CD4-positive, CD25-positive, alpha-beta regulatory T cell (primary cell): ENCODE data around the gene PTBP1. TPM values are rescaled to one million over a fixed set of nuclear protein-coding genes. Genes with fewer than 3 reads are reported as not detected.
"Not testable (repeated sequence)": the region's sequence is repeated elsewhere in the genome, so short reads cannot be mapped to it uniquely, and the experiment has no call there.

Experiments used
- ATAC-seq, 2 donors: fragments of 150-1000 bp; cut with Tn5 transposase; one replicate each; pipeline ENCODE4 v1.10.0; 2021; ENCODE audit warnings: low read depth in 2 of 2, moderate number of reproducible peaks in 2 of 2, moderate library complexity in 1 of 2
- DNase-seq, 3 donors: peaks; one replicate each; pipeline versions ENCODE4 v3.0.0 to v3.0.0-alpha.2; 2012 to 2022; ENCODE audit warnings: mixed read lengths in 1 of 3
- H3K27ac ChIP-seq: one replicate; pipeline ENCODE4 v1.7.0; 2013; ENCODE audit warnings: mild to moderate bottlenecking, low read length; ENCODE audit not compliant: insufficient read depth, poor library complexity, severe bottlenecking
- H3K27me3 ChIP-seq: one replicate; pipeline ENCODE4 v1.7.0; 2013; ENCODE audit warnings: low read length; ENCODE audit not compliant: control insufficient read depth, insufficient read depth
- H3K36me3 ChIP-seq: one replicate; pipeline ENCODE4 v1.7.0; 2013; ENCODE audit warnings: mild to moderate bottlenecking, low read length, moderate library complexity; ENCODE audit not compliant: control insufficient read depth, insufficient read depth
- H3K4me1 ChIP-seq: 2 replicates; pipeline ENCODE4 v1.7.0; 2013; ENCODE audit warnings: mild to moderate bottlenecking, low read length; ENCODE audit not compliant: insufficient read depth, control insufficient read depth, poor library complexity, severe bottlenecking
- H3K4me3 ChIP-seq: one replicate; pipeline ENCODE4 v1.7.0; 2013; ENCODE audit warnings: low read depth, mild to moderate bottlenecking, low read length, moderate library complexity
- H3K9me3 ChIP-seq, 2 experiments: 1 replicate in 1 of 2; 2 replicates in 1 of 2; pipeline ENCODE4 v1.7.0; 2013; ENCODE audit warnings: low read length in 2 of 2, mild to moderate bottlenecking in 1 of 2, moderate library complexity in 1 of 2; ENCODE audit not compliant: control insufficient read depth in 2 of 2
- H3K27ac Mint-ChIP-seq, 3 donors: one replicate each; pipeline ENCODE4 v1.8.0; 2020 to 2022; ENCODE audit warnings: mild to moderate bottlenecking in 3 of 3, mixed read lengths in 3 of 3, moderate library complexity in 2 of 3
- H3K27me3 Mint-ChIP-seq: one replicate; pipeline ENCODE4 v1.8.0; 2022; ENCODE audit warnings: mild to moderate bottlenecking, mixed read lengths
- H3K36me3 Mint-ChIP-seq: one replicate; pipeline ENCODE4 v1.8.0; 2020; ENCODE audit warnings: mixed read lengths
- H3K4me1 Mint-ChIP-seq, 4 donors: one replicate each; pipeline ENCODE4 v1.8.0; 2020 to 2022; ENCODE audit warnings: mixed read lengths in 4 of 4, mild to moderate bottlenecking in 1 of 4
- H3K4me3 Mint-ChIP-seq, 4 donors: one replicate each; pipeline ENCODE4 v1.8.0; 2020 to 2022; ENCODE audit warnings: mild to moderate bottlenecking in 4 of 4, mixed read lengths in 4 of 4, moderate library complexity in 3 of 4
- H3K9me3 Mint-ChIP-seq, 7 donors: one replicate each; pipeline ENCODE4 v1.8.0; 2020 to 2022; ENCODE audit warnings: mixed read lengths in 7 of 7, mild to moderate bottlenecking in 3 of 7, moderate library complexity in 2 of 7
- polyA plus RNA-seq, 4 donors: library from polyadenylated mRNA; unstranded; fragments of 300-500 nt; fragmentation: Illumina TruSeq; gene quantifications; one replicate each; pipeline ENCODE4 v1.2.3, GENCODE V29; 2021
- total RNA-seq: library from RNA; stranded (reverse); gene quantifications from one replicate; pipeline ENCODE4 v1.2.3, GENCODE V29; 2022

Gene PTBP1
- total and polyA plus RNA-seq, 5 donors from 2014 or later: 108 to 308 (median 132) TPM

DNA sequence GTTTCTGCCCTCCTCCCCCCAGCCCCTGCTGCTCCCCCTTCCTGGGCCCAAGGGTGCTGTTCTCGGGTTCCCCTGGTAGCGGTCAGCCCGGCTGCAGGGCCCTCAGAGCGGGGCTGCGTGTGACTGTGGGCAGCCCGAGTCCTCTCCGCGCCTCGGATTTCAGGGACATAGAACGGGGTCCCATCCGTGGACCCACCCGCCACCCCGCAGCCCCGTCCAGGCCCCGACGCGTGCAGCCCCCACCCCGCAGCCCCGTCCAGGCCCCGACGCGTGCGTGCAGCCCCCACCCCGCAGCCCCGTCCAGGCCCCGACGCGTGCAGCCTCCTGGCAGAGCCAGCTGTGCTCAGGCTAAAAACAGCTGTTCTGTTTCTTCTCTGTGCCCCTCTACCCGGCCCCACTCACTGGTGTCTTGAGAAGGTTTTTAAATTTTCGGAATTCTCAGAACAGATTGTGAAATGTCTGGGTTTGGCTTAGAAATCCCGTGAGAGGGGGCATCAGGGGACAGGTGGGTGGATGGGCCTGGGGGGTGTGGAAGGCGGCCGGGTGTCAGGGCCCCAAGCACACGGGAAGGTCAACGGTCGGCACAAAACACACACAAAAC lies 38.1 kb downstream of the PTBP1 start:
- no peaks in the 10 kb centered on the region for H3K36me3 ChIP-seq
- H3K4me3 ChIP-seq: no peak overlapping the region
- H3K4me1 ChIP-seq: no peaks in the 10 kb centered on the region
- no peaks in the 10 kb centered on the region for H3K27me3 ChIP-seq
- Mint-ChIP-seq H3K4me1 (peaks cover 0 to 3% (median 2%) of the 10 kb centered on the region in 4 donors), H3K27me3 (peaks cover 21% of the 10 kb centered on the region), H3K36me3 (no peaks in the 10 kb centered on the region), H3K9me3 (peaks cover 0 to 1% (median 0%) of the 10 kb centered on the region in 7 donors), H3K4me3 (peak overlapping the region in 1 of 4 donors; percentile 21), H3K27ac (no peak overlapping the region)
- no peak overlapping the region for H3K27ac ChIP-seq
- H3K9me3 ChIP-seq: no peaks in the 10 kb centered on the region
- no peak for DNase-seq
- no peak for ATAC-seq

GRCh38 chr19:840519-841206 lies 43.4 kb downstream of the PTBP1 start, which contains the start of gene PRTN3:
Gene PRTN3 (plus strand): TSS chr19:840999. CDS start chr19:841009, 10 bp downstream.
- no peak within 1 kb of the TSS for H3K4me3 ChIP-seq
- peaks cover 37% of the 10 kb centered on the region for H3K27me3 Mint-ChIP-seq
- H3K27me3 ChIP-seq: peaks cover 2% of the 10 kb centered on the region
- peaks cover 0 to 3% (median 0%) of the 10 kb centered on the region in 7 donors for H3K9me3 Mint-ChIP-seq
- no peak within 1 kb of the TSS for H3K27ac Mint-ChIP-seq
- no peak for DNase-seq
- H3K36me3 Mint-ChIP-seq: no peaks in the 10 kb centered on the region
- H3K36me3 ChIP-seq: no peaks in the 10 kb centered on the region
- H3K27ac ChIP-seq: no peak within 1 kb of the TSS
- peaks cover 13% of the 10 kb centered on the region for H3K4me1 ChIP-seq
- peaks cover 0 to 12% (median 2%) of the 10 kb centered on the region in 4 donors for H3K4me1 Mint-ChIP-seq
- ATAC-seq: no peak
- no peaks in the 10 kb centered on the region for H3K9me3 ChIP-seq
- peak within 1 kb of the TSS in 1 of 4 donors; percentile 58 for H3K4me3 Mint-ChIP-seq

DNA sequence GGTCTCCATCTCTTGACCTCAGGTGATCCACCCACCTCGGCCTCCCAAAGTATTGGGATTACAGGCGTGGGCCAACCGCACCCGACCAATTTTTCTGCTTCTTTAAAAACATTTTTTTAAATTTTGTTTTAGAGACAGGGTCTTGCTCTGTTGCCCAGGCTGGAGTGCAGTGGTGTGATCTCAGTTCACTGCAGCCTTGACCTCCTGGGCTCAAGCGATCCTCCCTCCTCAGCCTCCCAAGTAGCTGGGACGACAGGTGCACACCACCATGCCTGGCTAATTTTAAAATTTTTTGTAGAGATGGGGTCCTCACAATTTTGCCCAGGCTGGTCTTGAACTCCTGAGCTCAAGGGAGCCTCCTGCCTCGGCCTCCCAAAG lies 45.5 kb downstream of the PTBP1 start:
- not testable (repeated sequence) for H3K9me3 Mint-ChIP-seq, H3K27me3 ChIP-seq, H3K36me3 Mint-ChIP-seq, H3K36me3 ChIP-seq, H3K27ac ChIP-seq, DNase-seq, H3K9me3 ChIP-seq, ATAC-seq, H3K4me3 ChIP-seq, H3K4me1 Mint-ChIP-seq, H3K27ac Mint-ChIP-seq
- H3K27me3 Mint-ChIP-seq: peaks cover 47% of the 10 kb centered on the region
- H3K4me1 ChIP-seq: peaks cover 13% of the 10 kb centered on the region
- H3K4me3 Mint-ChIP-seq: peak overlapping the region in 1 of 4 donors; percentile 57

- DNase-seq (no peak), ATAC-seq (no peak)
- Histone ChIP-seq H3K4me3 (no peak overlapping the region), H3K9me3 (no peaks in the 10 kb centered on the region), H3K27ac (no peak overlapping the region), H3K4me1 (peaks cover 13% of the 10 kb centered on the region), H3K36me3 (no peaks in the 10 kb centered on the region), H3K27me3 (peaks cover 2% of the 10 kb centered on the region)
- H3K36me3 Mint-ChIP-seq: no peaks in the 10 kb centered on the region
- peaks cover 0 to 9% (median 0%) of the 10 kb centered on the region in 4 donors for H3K4me1 Mint-ChIP-seq
- no peak overlapping the region for H3K27ac Mint-ChIP-seq
- peak overlapping the region in 1 of 4 donors; percentile 57 for H3K4me3 Mint-ChIP-seq
- H3K27me3 Mint-ChIP-seq: peaks cover 50% of the 10 kb centered on the region
- peaks cover 0 to 3% (median 0%) of the 10 kb centered on the region in 7 donors for H3K9me3 Mint-ChIP-seq
Measured at GRCh38 chr19:843180-843835, 46.1 kb downstream of the PTBP1 start.

- Mint-ChIP-seq H3K27ac (peak overlapping the region in 1 of 3 donors; percentile 75), H3K4me1 (peaks cover 0 to 9% (median 0%) of the 10 kb centered on the region in 4 donors), H3K9me3 (peaks cover 0 to 3% (median 0%) of the 10 kb centered on the region in 7 donors), H3K4me3 (peak overlapping the region in 1 of 4 donors; percentile 52), H3K36me3 (no peaks in the 10 kb centered on the region), H3K27me3 (peaks cover 49% of the 10 kb centered on the region)
- Histone ChIP-seq H3K9me3 (no peaks in the 10 kb centered on the region), H3K27ac (no peak overlapping the region), H3K4me3 (no peak overlapping the region), H3K27me3 (peaks cover 2% of the 10 kb centered on the region), H3K36me3 (no peaks in the 10 kb centered on the region), H3K4me1 (peaks cover 13% of the 10 kb centered on the region)
- ATAC-seq (no peak), DNase-seq (no peak)
Measured at GRCh38 chr19:843836-844545, 46.7 kb downstream of the PTBP1 start.

DNA sequence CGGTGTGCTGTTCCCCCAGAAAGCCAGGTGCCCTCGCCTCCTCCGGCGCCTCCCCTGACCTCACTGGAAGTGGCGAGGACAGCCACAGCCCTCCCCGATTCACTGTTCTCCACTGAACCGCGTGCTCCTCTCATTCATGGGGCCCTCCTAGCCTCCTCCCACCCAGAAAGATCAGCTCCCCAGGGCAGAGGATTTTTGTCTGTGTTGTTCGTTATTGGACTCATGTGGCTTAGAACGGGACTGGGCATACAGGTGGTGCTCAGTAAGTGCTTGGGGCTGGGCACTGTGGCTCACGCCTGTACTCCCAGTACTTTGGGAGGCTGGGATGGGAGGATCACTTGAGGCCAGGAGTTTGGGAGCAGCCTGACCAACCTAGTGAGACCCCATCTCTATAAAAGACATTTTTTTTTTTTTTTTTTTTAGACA lies 47.3 kb downstream of the PTBP1 start:
- Histone ChIP-seq H3K27ac (no peak overlapping the region), H3K36me3 (no peaks in the 10 kb centered on the region), H3K4me3 (no peak overlapping the region), H3K4me1 (peaks cover 13% of the 10 kb centered on the region), H3K27me3 (peaks cover 2% of the 10 kb centered on the region), H3K9me3 (no peaks in the 10 kb centered on the region)
- ATAC-seq (no peak), DNase-seq (no peak)
- Mint-ChIP-seq H3K4me1 (peaks cover 0 to 9% (median 0%) of the 10 kb centered on the region in 4 donors), H3K4me3 (peak overlapping the region in 1 of 4 donors; percentile 52), H3K9me3 (peaks cover 0 to 3% (median 0%) of the 10 kb centered on the region in 7 donors), H3K27ac (peak overlapping the region in 1 of 3 donors; percentile 75), H3K27me3 (peaks cover 45% of the 10 kb centered on the region), H3K36me3 (no peaks in the 10 kb centered on the region)

- ATAC-seq (no peak), DNase-seq (no peak)
- no peak overlapping the region for H3K4me3 ChIP-seq
- peaks cover 0 to 3% (median 0%) of the 10 kb centered on the region in 7 donors for H3K9me3 Mint-ChIP-seq
- H3K27me3 Mint-ChIP-seq: peaks cover 45% of the 10 kb centered on the region
- peaks cover 13% of the 10 kb centered on the region for H3K4me1 ChIP-seq
- peaks cover 2% of the 10 kb centered on the region for H3K27me3 ChIP-seq
- H3K9me3 ChIP-seq: no peaks in the 10 kb centered on the region
- H3K27ac Mint-ChIP-seq: no peak overlapping the region
- H3K4me1 Mint-ChIP-seq: peaks cover 0 to 9% (median 0%) of the 10 kb centered on the region in 4 donors
- H3K36me3 ChIP-seq: no peaks in the 10 kb centered on the region
- no peaks in the 10 kb centered on the region for H3K36me3 Mint-ChIP-seq
- no peak overlapping the region for H3K4me3 Mint-ChIP-seq
- no peak overlapping the region for H3K27ac ChIP-seq
Measured at GRCh38 chr19:845707-846521, 48.7 kb downstream of the PTBP1 start.
